Measurements from ENCODE around the gene SLC1A4.

- TF ChIP-seq POLR2A (IDR thresholded peaks at IDR 0.05) (no peak), CTCF (IDR thresholded peaks at IDR 0.05) (no peak)
These were observed 27.6 kb downstream of the SLC1A4 start for GRCh38 chr2:65016789-65017188.
